ENCODE results near the gene VIT.
"Not testable (repeated sequence)": the region's sequence is repeated elsewhere in the genome, so short reads cannot be mapped to it uniquely, and the experiment has no call there.

The VIT gene

DNA sequence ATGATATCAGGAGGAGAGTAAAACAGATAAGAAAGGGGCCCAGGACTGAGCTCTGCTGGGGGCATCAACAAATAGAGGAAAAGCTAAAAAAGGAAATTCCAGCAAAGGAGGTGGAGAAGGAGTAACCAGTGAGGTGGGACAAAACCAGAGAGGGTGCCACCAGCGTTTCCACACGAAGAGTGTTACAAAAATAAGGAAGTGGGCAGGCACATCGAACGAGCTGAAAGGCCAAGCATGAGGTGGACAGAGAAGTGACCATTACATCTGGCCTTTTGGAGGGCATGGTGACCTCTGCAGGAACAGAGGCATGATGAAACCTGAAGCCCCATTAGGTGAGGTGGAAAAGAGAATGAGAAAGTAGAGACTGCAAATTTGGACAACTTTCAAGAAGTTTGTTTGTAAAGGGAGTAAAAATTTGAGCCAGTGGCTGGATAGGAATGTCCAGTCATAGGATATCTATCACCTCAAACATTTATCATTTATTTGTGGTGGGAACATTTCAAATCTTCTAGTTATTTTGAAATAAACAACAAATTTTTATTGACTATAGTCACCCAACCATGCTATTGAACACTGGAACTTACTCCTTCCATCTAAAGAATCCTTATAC is 18.4 kb upstream of the VIT start:
- DNase-seq = no peak

DNA sequence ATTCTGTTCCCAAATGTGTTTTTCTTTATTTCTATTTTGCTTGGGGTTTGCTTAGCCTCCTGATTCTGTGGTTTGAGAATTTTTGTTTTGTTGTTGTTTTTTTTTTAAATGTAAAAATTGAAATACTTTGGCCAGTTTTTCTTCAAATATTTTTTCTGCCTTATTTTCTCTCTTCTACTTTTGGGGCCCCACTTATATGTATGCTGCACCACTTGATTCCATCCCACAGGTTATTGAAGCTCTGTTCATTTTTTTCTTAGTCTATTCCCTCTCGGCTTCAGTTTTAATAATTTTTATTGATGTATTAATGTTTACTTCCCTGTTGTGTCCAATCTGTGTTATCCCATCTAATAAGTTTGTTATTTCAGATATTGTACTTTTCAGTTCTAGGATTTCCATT is 17.7 kb upstream of the VIT start:
- DNase-seq = no peak

DNA sequence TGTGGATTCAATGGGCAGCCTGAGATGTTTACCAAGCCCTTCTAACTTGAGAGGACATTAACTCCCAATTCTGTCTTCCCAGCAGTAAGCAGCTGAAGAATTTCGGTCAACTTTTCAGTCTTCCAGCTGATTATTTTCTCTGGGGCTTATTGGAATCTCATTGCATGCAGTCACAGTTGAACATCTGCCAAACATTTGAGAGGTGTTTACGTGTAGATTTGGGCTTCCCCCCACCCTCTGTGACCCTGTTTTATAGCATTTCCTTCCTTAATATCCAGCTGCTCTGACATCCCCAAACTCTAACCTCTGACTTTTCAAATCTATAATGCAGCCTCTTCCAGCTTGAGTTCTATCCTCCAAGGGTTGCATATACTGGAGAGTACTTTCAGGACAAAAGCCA is 16.5 kb upstream of the VIT start:
- no peak for DNase-seq

DNA sequence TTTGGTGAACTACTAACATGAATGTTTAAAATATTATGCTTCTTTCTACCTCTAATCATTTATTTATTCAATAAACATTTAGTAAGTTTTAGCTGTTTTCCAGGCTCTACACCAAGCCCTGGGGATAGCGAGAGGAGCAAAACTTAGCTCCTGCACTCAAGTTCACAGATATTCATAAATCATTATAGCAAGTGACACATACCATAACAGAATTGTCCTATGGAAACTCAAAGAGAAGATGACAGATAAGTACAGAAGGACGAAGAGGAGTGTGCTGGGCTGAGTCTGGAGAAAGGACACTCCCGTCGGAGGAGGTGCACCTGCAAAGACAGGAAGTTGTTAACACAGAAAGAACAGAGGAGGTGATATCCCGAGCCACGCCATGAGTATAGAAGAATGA is 13.9 kb upstream of the VIT start:
- no peak for DNase-seq

DNA sequence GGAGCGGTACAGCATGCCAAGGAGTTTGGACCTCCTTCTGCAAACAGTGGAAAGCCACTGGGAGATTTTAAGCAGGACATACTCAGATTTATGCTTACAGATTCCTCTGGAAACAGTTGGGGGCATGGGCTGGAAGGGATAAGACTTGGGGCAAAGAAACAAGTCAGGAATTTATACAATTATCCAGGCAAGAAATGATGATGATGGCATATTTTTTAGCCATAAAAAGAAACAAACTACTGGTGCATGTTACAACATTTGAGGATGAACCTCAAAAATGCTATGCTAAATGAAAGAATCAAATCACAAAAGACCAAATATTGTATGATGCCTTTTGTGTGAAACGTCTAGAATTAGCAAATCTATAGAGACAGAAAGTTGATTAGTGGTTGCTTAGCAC is 13.5 kb upstream of the VIT start:
- no peak for DNase-seq

DNA sequence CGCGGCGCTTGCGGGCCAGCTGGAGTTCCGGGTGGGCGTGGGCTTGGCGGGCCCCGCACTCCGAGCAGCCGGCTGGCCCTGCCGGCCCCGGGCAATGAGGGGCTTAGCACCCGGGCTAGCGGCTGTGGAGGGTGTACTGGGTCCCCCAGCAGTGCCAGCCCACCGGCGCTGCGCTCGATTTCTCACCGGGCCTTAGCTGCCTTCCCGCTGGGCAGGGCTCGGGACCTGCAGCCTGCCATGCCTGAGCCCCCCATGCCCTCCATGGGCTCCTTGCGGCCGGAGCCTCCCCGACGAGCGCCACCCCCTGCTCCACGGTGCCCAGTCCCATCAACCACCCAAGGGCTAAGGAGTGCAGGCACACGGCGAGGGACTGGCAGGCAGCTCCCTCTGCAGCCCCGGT is 8.2 kb upstream of the VIT start:
- DNase-seq = not testable (repeated sequence)

DNA sequence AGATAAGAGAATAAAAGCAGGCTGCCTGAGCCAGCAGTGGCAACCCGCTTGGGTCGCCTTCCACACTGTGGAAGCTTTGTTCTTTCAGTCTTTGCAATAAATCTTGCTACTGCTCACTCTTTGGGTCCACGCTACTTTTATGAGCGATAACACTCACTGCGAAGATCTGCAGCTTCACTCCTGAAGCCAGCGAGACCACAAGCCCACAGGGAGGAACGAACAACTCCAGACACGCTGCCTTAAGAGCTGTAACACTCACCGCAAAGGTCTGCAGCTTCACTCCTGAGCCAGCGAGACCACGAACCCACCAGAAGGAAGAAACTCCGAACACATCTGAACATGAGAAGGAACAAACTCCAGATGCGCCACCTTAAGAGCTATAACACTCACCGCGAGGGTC is 7.5 kb upstream of the VIT start:
- DNase-seq = not testable (repeated sequence)

DNA sequence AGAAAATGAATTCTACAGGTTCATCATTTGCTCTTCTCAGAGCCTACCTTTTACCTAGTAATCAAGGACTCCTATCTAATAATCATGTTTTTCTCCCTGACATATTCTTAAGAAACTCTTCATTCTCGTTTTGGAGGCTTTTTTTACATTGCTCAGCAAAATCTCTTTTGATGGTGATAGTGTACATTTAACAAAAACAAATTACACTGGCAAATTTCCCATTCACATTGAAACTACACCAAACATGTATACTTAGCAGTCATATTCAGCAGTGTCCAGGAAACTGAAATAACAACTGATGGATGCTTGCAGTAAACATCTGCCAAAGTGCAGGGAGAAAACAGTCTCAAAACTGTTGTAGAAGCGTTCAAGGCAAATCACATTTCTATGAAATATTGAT is 4.4 kb upstream of the VIT start:
- DNase-seq = no peak

DNA sequence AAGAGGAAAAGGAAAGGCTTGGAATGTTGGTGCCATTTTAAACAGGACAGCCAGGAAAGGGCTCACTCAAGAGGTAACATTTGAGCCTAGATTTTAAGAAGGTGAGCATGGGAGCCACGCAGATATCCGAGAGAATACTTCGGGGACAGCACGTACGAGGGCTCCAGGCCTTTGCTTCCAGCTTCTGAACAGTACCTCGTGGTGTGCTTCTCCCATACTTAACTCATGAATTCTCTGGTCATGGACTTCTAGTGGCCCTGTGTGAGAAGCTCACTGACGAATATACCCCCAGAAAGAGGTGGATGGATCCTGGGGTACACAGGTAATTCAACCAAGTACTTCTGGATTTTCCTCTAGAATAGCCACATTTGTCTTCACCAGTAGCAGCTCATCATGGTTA is 2.7 kb upstream of the VIT start:
- no peak for DNase-seq

DNA sequence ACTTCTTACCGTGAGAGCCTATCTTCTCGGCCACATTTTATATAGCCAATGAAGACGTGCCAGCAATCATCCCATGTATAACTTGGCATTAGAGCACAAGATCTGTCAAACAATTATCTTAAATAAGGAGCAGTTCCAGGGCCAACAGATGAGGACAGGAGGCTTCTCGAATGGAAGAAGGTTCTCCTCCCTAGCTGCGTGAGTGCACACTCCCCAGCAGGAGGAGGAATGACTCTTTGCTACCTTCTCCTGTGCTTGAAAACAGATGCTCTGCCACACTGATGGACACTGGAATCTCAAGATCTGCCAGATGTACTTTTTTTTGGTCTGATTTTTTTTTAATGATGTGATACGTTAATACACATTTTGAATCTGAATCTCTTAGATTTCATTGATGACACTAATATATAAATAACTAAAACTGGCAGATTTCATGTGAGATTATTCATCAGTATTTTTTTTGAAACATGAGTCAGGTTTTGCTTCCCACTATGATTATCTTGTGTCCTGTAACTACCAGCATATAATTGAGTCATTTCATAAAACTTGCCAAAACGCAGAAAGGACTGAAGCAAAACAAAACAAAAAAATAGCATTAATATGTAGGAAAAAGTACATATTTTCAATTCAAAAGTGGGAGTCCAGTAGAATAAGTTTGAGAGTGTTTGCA is 626 bp upstream of the VIT start:
- DNase-seq = no peak

DNA sequence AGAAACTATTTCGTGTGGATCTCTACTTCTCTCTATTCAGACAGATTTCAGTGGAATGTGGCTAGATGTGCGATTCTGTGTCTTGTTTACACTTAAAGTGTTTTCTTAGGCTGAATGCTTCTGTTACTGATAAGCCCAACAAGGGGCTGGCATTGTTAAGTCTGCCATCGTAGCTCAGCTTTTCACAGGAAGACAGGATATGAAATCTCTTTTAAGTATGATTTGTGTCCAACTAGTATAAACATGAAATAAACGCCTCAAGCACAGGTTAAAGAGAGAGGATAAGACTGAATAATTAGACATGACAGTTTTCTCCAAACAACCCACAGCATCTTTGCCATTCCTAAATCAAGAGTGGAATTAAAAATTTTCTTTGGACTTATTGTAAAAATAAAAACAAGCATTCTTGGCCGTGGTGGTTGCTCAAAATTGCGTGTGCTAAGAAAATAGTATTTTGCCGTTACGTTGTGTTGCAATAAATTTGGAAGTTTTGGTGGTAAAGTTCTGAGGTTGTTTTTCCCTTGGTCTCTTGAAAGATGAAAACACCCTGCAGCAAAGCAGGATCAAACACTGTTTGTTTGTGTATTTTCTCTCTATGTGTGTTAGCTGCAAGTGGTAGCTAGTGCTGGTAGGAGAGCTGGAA is 1.0 kb downstream of the VIT start:
- DNase-seq = no peak

DNA sequence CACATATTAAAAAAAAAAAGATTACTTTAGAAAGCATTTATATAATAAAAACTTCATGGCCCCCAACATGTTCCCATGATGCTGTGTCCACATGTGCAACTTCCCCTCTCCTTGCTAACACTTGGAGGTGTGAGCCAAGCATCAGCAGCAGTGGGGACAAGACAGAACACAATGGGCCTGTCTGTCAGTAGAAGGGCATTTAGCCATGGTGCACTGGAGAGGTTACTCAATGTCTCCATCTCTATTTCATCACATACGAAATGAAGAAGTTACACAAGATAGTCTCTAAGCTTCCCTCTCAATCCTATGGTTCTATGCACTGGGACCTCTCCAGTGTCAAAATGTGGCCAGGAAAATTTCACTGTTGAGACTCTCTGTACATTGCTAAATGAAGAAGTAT is 2.5 kb downstream of the VIT start:
- peak; percentile 21 for DNase-seq

DNA sequence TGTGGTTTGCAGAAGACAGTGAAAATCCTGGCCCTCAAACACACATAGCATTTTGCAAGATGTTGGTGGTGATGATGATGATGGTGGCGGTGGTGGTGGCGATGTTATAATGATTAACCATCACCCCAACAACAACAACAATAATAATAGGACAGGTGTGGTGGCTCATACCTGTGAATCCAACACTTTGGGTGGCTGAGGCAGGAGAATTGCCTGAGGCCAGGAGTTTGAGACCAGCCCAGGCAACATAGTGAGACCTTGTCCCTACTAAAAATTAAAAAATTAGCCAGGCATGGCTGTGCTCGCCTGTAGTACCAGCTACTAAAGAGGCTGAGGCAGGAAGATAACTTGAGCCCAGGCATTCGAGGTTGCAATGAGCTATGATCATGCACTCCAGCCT is 3.8 kb downstream of the VIT start:
- DNase-seq = no peak

DNA sequence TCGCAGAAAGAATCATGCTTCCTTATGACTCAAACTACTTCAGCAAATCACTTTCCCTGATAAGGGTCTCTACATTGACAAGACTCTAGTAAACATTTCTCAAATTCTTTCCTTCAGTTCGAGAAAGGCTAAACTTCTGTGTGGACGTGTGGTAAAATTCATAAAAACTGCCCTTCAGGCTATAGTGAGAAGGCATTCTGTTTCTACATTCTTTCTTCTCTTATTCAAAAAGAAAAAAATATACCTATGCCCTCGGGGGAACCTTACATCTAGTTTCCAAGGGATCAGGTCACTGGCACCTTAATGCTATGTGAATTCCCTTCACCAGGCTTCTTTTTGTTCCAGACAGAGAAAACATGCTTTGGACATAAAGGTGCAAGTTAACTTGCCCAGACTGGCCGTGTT is 4.9 kb downstream of the VIT start:
- no peak for DNase-seq

DNA sequence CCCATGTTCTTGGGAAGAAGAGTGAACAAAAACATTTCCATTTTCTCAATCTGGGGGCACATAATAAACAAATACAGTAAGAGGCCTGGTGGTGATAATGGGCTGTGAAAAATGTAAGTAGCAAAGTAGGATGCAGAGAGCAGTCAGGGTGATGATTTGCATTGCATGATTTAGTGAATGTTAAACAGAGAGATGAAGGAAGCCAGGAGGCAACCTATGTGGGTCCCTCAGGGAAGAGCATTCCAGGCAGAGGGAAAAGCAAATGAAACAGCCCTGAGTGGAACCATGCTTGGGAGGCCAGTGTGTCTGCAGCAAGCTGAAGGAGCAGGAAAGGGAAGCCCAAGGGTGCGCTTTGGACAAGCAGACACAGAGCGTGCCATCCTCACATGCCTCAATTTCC is 5.4 kb downstream of the VIT start:
- no peak for DNase-seq

DNA sequence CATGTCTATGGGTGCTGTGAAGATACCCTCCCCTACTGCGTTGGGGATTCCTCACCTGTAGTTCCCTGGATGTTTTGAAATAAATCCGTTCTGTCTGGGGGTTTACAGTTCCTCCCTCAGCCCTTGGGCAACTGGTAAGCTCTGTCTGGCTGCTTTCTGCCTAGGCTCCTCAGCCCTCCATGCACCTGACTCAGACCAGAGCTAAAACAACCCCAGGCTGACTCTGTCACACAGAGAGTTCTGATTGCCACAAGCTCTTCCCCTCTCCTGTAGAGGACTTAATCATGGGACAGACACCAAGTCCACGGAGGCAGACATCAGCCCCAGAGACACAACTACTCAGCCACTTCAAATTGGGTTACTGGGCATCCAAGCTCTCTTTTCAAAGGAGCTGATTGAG is 6.3 kb downstream of the VIT start:
- DNase-seq = no peak

DNA sequence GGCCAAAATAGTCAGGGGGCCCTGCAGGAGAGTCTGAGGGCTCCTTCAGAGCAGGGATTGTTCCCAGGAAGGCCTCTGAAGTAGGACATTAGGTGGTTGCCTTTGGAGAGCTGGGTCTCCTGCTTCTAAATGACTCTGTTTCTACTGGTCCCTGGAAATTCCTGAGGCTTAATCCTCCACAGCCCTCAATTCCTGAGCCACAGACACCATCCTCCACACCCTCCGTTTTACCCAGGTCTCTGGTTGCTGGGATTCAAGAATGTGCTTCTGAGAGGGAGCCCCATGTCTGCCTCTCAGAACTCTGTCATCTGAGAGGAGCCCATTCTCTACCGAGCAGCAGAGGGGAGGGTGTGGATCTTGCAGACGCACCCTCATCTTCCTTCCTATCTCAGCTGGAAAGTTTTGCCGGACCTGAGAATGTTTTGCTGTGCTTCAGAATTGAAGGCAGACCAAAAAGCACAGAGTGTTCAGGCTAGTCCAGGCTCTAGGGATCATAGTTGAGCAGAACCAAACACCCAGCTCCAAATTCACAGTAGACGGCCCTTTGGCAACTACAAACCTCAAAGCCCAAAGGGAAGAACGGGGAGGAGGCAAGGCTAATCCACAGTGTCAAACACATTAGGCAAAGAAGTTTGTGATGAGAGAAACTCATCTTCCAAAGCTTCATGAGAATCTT is 8.1 kb downstream of the VIT start:
- no peak for DNase-seq

DNA sequence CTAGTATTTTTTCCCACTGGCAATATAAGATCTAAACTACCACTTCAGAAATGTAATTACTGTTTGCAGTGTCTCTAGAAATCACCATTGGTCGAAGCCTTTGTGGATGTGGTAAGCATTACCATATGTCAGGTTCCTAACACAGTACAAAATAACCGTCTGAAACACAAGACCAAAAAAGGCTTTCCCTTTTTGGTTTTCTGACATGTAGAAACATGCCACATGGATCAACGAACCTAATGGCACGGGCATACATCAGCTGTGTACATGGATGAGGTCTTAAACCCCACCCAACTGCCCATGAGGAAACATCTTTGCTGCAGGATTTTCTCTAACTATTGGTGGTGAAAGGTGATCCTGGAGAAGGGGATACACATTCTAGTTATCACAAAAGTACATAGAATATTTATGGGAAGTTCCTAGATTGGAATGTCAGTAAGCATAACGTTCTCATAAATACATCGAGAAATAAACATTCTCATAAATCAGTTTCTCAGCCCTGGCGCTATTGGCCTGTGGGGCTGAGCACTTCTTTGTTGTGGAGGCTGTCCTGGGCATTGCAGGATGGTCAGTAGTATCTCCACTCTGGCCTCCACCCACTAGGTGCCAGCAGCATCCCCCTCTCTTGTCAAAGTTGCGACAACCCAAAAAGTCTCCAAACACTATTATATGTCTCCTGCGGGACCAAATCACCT is 9.0 kb downstream of the VIT start:
- no peak for DNase-seq

DNA sequence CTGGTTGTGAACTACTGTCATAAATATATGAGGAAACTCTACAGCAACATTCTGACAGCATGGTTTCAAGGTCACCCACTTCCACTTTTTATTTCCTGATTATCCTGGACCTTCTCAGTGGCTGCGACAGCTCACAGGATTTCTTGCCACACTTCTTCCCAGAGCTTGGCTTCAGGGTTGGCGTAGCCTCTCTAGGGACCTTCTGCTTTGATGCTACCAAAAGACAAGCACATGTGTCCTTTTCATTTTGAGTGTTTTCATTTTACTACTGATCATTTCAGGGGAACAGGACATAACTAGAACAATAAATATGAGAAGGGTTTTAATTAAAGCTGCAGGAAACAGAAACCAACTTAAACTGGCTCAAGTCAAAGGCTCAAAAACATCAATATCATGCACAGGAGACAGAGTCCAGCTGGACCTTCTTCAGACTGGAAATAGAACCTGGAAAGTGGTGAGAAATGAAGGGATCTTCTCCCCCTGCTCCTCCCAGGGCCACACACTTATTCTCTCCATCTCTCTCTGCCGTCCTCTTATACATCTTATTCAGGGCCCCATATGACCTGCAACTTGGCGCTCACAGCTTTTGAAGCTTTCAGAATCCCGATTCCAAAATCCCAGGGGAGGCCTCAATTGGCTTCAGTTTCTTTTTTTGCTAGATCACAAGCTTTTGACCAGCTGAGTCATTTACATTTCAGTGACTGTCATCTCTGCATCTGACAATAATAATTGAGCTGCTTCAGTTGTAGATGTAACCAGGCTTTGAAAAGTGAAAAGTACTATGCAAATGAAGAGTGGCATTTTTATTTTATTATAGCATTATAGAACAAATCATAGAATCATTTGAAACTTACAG is 9.7 kb downstream of the VIT start:
- no peak for DNase-seq

DNA sequence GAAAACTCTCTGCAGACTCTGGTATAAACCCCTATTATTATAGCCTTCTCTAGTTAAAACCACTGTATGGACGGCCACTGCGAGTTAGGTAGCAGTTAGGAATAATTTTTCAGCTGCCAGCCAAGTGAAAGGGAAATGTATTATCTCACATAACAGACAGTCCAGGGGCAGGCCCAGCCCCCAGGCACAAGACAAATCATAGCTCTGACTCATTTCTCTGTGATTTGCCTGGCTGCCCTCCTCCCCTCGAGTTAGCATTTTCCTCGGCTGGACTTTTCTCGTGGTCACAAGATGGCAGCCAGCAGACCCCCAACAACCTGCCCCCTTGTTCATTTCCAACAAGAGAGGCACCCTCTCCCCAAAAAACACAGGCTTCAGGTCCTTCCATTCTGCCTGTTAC is 10.5 kb downstream of the VIT start:
- DNase-seq = no peak

DNA sequence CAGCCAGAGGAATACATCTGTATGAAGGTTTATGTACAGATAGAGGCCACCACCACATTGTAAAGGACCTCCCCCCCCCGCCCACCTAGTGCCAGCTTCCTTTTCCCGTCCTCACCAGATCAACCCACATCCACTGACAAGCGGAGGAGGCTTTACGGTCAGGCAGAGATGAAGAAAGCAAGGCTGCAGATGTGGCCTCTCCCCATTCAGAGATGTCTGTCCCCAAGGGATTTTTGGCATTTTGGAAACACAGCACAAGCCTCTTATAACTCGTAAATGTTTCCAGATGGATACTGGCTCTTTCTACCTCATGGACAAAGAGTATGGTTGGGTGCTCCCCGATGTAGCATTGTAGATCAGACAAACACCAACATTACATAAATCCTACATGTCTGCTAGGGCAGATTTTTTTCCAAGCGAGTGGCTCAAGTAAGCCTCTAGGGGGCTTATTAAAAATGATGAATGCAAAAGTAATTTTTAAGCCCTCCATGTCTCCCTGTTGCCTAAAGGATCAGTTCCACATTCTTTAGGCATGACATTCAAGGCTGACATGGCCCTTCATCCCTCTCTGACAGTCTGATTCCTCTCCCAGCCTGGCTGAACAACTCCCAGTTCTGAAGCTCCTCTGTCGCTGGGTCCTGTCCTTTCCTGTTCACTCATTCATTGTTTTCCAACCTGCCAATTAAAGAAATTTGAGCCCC is 11.7 kb downstream of the VIT start:
- DNase-seq = no peak

All from CD4-positive, alpha-beta T cell treated with Interleukin-15 for 1 hour (primary cell).